HG02943 (cell line): Measurements from ENCODE around the gene SLC10A4.
A peak's percentile ranks its signal among the peaks of the same experiment; 100 is the strongest.

Source experiments
- ATAC-seq: cut with Tn5 transposase; IDR thresholded peaks from one replicate; pipeline ENCODE4 v1.9.1; 2021; ENCODE audit warnings: mild to moderate bottlenecking, low read depth, moderate library complexity; ENCODE audit not compliant: unreplicated experiment

SLC10A4 gene

GRCh38 chr4:48484494-48485168 lies 1.5 kb downstream of the SLC10A4 start:
- ATAC-seq: no peak

GRCh38 chr4:48489683-48490011 lies 6.5 kb downstream of the SLC10A4 start:
- no peak for ATAC-seq

- no peak for ATAC-seq
These were observed 7.0 kb downstream of the SLC10A4 start, which contains the start of gene ZAR1 for GRCh38 chr4:48490012-48490679. Gene ZAR1, plus strand, starts transcription at chr4:48490252. Its CDS starts 40 bp downstream, at chr4:48490292.

- no peak for ATAC-seq
These were observed 7.8 kb downstream of the SLC10A4 start for GRCh38 chr4:48490680-48491513.

- ATAC-seq: no peak
These were observed 8.5 kb downstream of the SLC10A4 start for GRCh38 chr4:48491514-48492176.

GRCh38 chr4:48493452-48494100 lies 10.4 kb downstream of the SLC10A4 start:
- no peak for ATAC-seq

- no peak for ATAC-seq
These were observed 12.8 kb downstream of the SLC10A4 start for GRCh38 chr4:48495941-48496340.

- ATAC-seq: no peak
These were observed 15.8 kb downstream of the SLC10A4 start for GRCh38 chr4:48498895-48499294.

GRCh38 chr4:48499551-48500066 lies 16.5 kb downstream of the SLC10A4 start:
- ATAC-seq: peak; percentile 77

- ATAC-seq: no peak
These were observed 20.3 kb downstream of the SLC10A4 start for GRCh38 chr4:48503233-48504025.

- ATAC-seq: no peak
These were observed 20.8 kb downstream of the SLC10A4 start for GRCh38 chr4:48504026-48504330.

- no peak for ATAC-seq
These were observed 21.2 kb downstream of the SLC10A4 start for GRCh38 chr4:48504352-48504751.

GRCh38 chr4:48506716-48507115 lies 23.6 kb downstream of the SLC10A4 start:
- ATAC-seq: no peak

GRCh38 chr4:48509543-48509942 lies 26.4 kb downstream of the SLC10A4 start:
- ATAC-seq: no peak

- ATAC-seq: no peak
These were observed 35.0 kb downstream of the SLC10A4 start for GRCh38 chr4:48518143-48518542.

- no peak for ATAC-seq
These were observed 43.3 kb downstream of the SLC10A4 start for GRCh38 chr4:48526406-48526805.

- ATAC-seq: no peak
These were observed 55.2 kb downstream of the SLC10A4 start for GRCh38 chr4:48538358-48538757.
